ENCODE results near the gene AGTPBP1.

The AGTPBP1 gene

DNA sequence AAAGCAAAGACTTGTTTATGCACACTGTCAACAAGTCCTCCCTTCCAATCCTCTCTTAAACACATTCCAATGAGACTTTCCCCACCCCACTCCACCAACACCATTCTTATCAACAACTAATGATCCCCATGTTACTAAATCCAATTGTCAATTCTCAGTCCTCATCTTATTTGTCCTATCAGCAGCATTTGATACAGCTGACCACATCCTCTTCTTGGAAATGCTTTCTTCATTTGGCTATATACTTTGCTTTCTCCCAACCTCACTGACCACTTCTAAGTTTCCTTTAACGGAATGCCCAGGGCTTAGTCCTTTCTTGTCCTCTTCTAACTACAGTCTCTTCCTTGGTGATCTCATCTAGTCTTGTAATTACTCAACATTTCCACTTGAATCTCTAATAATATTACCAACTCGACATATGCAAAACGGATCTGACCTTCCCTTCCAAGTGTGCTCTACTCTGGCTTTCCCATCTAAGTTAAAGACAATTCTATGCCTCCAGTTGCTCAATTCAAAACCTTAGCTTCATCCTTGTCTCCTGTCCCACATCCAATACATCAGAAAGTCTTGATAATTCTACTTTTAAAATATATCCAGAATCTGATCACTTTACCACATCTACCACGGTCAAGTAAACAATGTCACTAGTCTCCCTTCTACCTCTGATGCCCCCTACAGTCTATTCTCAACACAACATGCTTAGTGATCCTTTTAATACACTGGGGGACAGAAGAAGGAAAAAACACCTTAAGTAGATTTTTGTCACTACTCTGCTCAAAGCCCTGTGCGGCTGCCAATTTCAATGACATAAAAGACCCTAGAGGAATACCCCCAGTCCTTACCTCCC is 25.5 kb downstream of the AGTPBP1 start:
- DNase-seq: no peak

DNA sequence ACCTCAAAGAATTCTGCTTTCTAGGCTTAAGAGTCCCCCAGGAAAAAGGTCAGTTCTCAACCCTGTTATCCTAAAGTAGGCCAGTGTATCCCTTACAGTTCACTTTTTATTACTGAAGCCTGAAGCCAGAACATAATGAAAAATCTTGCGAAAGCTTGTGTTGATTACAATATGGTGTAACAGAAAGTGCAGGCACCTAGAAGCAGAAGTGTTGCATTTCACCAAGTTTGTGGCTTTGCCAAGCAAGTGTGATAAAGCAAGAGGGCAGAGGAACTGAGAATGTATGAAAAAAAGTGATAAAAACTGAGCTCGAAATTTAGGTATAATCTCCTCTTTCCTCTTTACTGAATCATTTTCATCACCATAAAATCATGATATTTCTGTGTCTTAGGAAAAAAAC is 26.2 kb downstream of the AGTPBP1 start:
- DNase-seq: no peak

DNA sequence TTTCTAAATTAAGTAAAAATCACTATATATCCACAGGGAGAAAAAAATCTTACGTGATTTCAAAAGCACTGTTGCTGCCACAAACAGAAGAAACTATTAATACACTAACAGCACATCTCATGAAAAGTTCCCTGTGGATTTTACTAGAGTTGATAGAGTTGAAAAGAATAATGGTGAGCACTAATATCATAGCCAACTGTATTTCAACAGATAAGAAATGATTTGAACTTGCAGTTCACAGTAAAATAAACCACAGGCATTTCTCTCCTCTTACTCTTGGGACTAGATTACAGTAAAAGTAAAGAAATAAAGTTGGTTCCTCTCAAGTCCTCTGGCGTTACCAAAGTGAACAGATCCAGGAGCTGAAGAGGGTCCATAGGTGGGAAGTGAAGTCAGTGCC is 27.9 kb downstream of the AGTPBP1 start:
- no peak for DNase-seq

- no peak for DNase-seq
Measured at GRCh38 chr9:85704744-85705143, 37.0 kb downstream of the AGTPBP1 start.

DNA sequence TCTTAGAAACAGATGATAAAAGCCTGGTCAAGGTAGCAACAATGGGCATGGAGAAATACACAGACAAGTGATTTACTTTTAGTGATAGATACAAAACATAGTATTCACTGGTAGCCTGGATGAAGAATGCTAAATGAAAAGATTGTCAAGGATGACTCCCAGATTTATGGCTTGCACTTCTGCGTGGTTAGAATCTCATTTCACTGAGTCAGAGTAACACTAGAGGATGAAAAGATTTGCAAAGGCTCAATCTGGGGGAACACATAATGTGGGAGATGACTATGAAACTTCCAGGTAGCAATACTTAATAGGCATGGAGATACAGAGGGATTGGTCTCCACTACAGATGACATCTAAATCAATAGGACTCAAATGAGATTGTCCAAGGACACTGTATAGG is 38.4 kb downstream of the AGTPBP1 start:
- no peak for DNase-seq

DNA sequence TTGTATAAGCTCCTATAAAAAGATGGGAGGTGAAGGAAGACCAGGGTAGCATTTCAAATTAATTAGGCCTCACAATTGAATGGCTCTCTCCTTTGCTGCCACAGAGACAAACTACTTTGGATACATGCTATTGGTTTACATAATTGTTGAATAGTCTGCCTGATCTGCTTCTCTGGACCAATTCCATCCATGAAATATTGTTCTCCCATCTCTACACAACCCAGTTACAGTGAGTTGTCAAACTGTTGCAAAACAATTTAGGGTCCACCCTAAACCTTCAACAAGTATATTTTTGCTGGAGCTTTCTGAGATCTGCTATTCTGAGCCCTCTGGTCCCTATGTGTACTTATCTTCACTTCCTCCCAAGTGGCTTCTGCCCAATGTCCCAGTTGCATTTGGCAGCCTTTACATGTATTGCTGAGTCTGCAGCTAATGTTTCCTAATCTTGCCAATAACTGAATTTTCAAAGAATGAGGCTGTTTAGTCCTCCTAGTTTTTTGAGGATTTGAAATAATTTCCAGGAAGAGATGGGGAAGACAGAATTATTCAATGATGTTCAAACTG is 38.9 kb downstream of the AGTPBP1 start:
- DNase-seq: no peak

- DNase-seq: no peak
Measured at GRCh38 chr9:85702191-85702590, 39.6 kb downstream of the AGTPBP1 start.

- no peak for DNase-seq
Measured at GRCh38 chr9:85700330-85700729, 41.4 kb downstream of the AGTPBP1 start.

DNA sequence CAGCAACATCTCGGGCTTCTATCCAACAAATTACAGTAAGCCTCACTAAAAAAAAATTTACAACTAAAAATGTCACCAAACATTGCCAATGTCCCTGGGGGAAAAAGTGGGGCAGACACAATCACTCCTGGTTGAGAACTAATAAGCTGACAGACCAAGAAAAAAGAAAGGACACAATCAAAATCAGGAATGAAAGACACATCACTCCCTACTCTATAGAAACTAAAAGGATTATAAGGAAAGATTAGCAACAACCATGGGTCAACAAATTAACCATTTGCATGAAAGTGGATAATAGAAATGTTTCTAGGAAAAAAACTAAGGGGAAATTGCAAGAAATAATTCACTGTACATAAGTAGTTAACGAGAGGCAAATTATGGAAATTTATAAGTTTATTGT is 53.4 kb downstream of the AGTPBP1 start:
- no peak for DNase-seq

DNA sequence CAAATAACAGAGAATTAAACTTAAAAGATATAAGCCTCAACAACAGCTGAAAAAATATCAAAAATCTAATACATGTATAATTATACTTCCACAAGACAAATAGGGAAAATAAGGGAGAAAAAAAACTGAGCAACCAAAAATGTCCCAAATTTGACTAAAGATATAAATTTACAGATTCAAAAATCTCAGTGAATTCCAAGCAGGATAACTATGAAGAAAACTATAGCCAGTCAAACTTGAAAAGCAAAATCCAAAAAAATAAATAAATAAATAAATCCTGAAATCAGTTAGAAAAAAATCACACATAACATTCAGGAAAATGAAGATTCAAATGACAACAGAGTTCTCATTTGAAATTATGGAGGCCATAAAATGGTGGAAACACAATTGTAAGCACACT is 56.7 kb downstream of the AGTPBP1 start:
- DNase-seq: no peak

- no peak for DNase-seq
Measured at GRCh38 chr9:85676790-85677189, 65.0 kb downstream of the AGTPBP1 start.

GRCh38 chr9:85667374-85667773 is 74.4 kb downstream of the AGTPBP1 start:
- no peak for DNase-seq

DNA sequence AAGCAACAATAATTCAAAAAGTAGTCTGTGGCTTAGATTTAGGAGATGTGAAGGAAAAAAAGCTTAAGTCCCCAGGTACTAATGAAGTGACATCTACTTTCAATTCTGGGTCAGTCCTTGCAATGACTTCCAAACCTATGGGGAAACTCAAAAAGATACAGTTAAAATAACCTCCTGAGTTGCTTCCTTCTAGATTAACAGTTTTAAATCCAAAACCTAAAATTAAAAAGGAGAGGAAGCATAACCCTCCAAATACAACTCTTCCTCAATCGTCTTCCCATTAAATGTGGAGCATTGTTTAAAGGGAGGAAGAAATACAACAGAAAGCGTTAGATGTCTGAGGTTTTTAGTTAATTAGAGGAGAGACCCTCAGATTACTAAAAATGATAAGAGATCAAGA is 75.7 kb downstream of the AGTPBP1 start:
- DNase-seq: no peak

- DNase-seq: no peak
Measured at GRCh38 chr9:85662573-85662972, 79.2 kb downstream of the AGTPBP1 start.

DNA sequence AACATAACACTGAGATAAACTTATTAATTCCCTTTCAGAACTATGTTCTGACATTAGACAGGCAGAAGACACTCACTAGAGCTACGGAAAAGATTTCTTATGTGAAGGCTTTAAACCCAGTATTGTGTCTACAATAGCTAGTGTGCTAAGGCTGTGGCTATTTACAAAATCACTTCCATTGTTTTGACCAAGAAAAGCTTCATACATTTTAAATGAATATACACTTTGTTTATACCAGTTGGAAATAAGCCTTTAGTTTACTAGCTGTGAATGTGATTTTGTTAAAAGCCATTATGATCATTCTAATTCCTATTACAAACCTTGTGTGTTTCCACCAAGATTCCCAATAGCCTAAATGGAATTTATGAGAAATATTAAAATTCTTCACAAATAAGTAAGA is 83.0 kb downstream of the AGTPBP1 start:
- DNase-seq: no peak

GRCh38 chr9:85653153-85653552 is 88.6 kb downstream of the AGTPBP1 start:
- no peak for DNase-seq

DNA sequence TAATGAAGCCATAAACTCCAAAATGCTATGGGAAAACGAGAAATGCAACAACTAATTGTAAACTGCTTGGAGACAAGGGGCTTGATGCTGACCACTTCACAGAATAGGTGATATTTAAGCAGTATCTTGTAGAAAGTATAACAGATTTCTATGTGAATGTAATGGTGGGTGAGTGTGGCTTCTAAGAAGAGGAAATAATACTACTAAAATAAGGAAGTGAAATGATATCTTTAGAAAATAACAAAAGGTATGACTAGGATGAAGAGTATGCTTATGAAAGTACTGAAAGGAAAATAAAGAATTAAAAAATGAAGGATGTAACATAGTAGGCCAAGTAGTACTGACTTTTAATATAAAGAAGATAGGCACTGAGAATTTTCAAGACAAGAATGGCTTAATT is 94.2 kb downstream of the AGTPBP1 start:
- no peak for DNase-seq

- no peak for DNase-seq
Measured at GRCh38 chr9:85645909-85646627, 95.7 kb downstream of the AGTPBP1 start.

- no peak for DNase-seq
Measured at GRCh38 chr9:85640425-85640824, 101.3 kb downstream of the AGTPBP1 start.

- no peak for DNase-seq
Measured at GRCh38 chr9:85639675-85640186, 102.0 kb downstream of the AGTPBP1 start.

DNA sequence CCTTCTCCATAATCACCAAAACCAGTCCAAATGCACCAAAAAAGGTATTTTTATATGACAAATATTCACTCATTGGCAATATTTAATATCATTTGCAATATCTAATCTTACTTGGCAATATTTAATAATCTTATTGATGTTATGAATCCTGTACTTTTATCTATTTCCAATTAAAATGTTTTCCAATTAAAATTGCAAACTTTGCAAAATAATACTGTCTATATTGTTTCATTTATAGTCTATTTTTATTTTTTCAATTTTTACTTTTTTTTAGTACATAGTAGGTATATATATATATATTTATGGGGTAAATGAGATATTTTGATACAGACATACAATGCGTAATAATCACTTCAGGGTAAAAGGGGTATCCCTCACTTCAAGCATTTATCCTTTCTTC is 109.9 kb downstream of the AGTPBP1 start:
- DNase-seq: no peak

DNA sequence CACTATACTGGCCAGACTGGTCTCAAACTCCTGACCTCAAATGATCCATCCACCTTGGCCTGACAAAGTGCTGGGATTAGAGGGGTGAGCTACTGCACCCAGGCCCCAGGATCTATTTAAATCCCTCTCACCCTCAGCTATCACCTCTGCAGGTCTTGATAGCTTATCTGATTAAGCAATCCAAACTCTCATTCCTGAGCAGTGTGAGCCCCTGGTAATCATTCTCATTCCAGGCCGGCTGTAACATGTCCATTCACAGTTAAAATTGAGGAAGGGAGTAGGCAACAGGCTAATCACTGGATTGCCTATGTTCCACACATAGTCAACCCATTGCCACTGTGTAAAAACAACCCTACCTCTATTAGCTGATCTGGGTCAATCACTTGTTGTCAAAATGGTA is 111.1 kb downstream of the AGTPBP1 start:
- DNase-seq: no peak

GRCh38 chr9:85617141-85617670 is 124.5 kb downstream of the AGTPBP1 start:
- DNase-seq: no peak

DNA sequence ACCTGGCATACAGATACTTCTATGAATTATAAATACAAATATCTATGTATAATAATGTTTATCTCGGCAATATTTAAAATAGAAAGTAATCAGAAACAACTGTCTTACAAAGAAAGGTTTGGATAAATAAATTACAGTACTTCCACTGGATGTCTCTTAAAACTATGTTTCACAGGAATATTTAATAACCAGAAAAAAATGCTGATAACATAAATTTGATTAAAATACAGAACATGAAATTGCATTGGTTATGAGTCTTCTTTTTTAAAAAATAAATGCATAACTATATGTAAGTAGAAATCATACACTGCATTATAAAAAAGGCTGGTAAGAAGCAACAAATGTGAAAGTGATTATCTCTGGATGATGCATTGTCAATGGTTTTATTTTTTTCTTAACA is 126.0 kb downstream of the AGTPBP1 start:
- no peak for DNase-seq

Data from activated CD4-positive, CD25-positive, alpha-beta regulatory T cell treated with anti-CD3 and anti-CD28 coated beads, Interleukin-2, amount 50 U/mL, for 72 hours (primary cell).